HCT116 (cell line): Measurements from ENCODE around the gene PARVA. TPM values are rescaled to one million over a fixed set of nuclear protein-coding genes. Genes with fewer than 3 reads are reported as not detected.

Experiments
- ATAC-seq: fragments of 200-7000 bp; cut with Tn5 transposase; 2 replicates; pipeline ENCODE4 v1.9.1; 2020; ENCODE audit warnings: mild to moderate bottlenecking, moderate library complexity
- BruUV-seq: library from RNA; stranded (reverse); fragments of 400-500 nt; replicated peaks from 2 replicates; lab custom pipeline; 2021; lab: Mats Ljungman, UMichigan
- CTCF ChIA-PET: fragments of 300-600 bp; sonication (Branson Sonifier 250); formaldehyde crosslinking; loops from one replicate; lab custom pipeline; 2021; ENCODE audit warnings: antibody characterized with exemption; lab: Charles Lee
- POLR2A ChIA-PET: fragments of 300-600, 350-600 bp; sonication (Branson Sonifier 250); formaldehyde crosslinking; loops from one replicate; lab custom pipeline; 2021; ENCODE audit warnings: antibody characterized with exemption; lab: Charles Lee
- RAD21 ChIA-PET, 2 experiments: fragments of 300-600 bp; sonication (Branson Sonifier 250); formaldehyde crosslinking; loops; one replicate each; lab custom pipeline; 2023; ENCODE audit warnings: low total read pairs in 2 of 2; ENCODE audit not compliant: uncharacterized antibody in 2 of 2, unreplicated experiment in 2 of 2, low non-redundant PET in 1 of 2; lab: Charles Lee
- DNase-seq: peaks from one replicate; pipeline ENCODE4 v3.0.0-alpha.2; 2010; ENCODE audit warnings: low read depth, low spot score
- H2AFZ ChIP-seq: fragments of 200-600 bp; shearing (Covaris generic), sonication (generic); 2 replicates; pipeline ENCODE4 v1.6.1; 2017; ENCODE audit warnings: low read depth, mixed run types, mixed read lengths, antibody characterized with exemption, low read length; ENCODE audit not compliant: poor library complexity, severe bottlenecking
- H3K27ac ChIP-seq: 2 replicates; pipeline ENCODE4 v1.5.1; 2012; ENCODE audit warnings: low read depth, low read length
- H3K27me3 ChIP-seq: fragments of 200-600 bp; sonication (generic); 2 replicates; pipeline ENCODE4 v1.6.1; 2016; ENCODE audit warnings: mixed run types, low read length, mixed read lengths; ENCODE audit not compliant: insufficient read depth
- H3K36me3 ChIP-seq, 2 experiments: fragments of 200-500 bp in 1 of 2; fragments of 200-600 bp in 1 of 2; sonication (Bioruptor generic) in 1 of 2; sonication (generic) in 1 of 2; 2 replicates each; pipeline versions ENCODE4 v1.5.1 to v1.6.1; 2014 to 2016; ENCODE audit warnings: low read length in 2 of 2, inconsistent platforms in 1 of 2, mixed read lengths in 1 of 2, mixed run types in 1 of 2; ENCODE audit not compliant: insufficient read depth in 2 of 2, control insufficient read depth in 1 of 2
- H3K4me1 ChIP-seq, 2 experiments: fragments of 200-600 bp in 1 of 2; sonication (generic) in 1 of 2; 2 replicates each; pipeline versions ENCODE4 v1.5.1 to v1.6.1; 2012 to 2017; ENCODE audit warnings: low read length in 2 of 2, inconsistent platforms in 1 of 2, mild to moderate bottlenecking in 1 of 2, mixed read lengths in 1 of 2, mixed run types in 1 of 2, moderate library complexity in 1 of 2; ENCODE audit not compliant: insufficient read depth in 2 of 2, control insufficient read depth in 1 of 2
- H3K4me2 ChIP-seq: fragments of 200-600 bp; sonication (generic); 2 replicates; pipeline ENCODE4 v1.6.1; 2017; ENCODE audit warnings: mixed run types, low read length, mixed read lengths
- H3K4me3 ChIP-seq, 2 experiments: fragments of 200-600 bp in 1 of 2; sonication (generic) in 1 of 2; replicated peaks in 1 of 2; 2 replicates each; pipeline ENCODE4 v1.5.1; 2011 to 2016; ENCODE audit warnings: low read length in 2 of 2, control low read depth in 1 of 2, low read depth in 1 of 2, mild to moderate bottlenecking in 1 of 2, mixed read lengths in 1 of 2, mixed run types in 1 of 2
- H3K79me2 ChIP-seq: fragments of 200-600 bp; sonication (generic); 2 replicates; pipeline ENCODE4 v1.6.1; 2017; ENCODE audit warnings: mild to moderate bottlenecking, mixed run types, low read length, moderate library complexity, mixed read lengths; ENCODE audit not compliant: insufficient read depth
- H3K9ac ChIP-seq: fragments of 200-600 bp; sonication (generic); 2 replicates; pipeline ENCODE4 v1.6.1; 2016; ENCODE audit warnings: low read length, mixed read lengths
- H3K9me2 ChIP-seq: fragments of 200-600 bp; sonication (generic), shearing (Covaris generic); 2 replicates; pipeline ENCODE4 v1.6.1; 2017; ENCODE audit warnings: mixed run types, mild to moderate bottlenecking, moderate library complexity; ENCODE audit not compliant: insufficient read depth
- H3K9me3 ChIP-seq, 2 experiments: fragments of 200-500 bp in 1 of 2; fragments of 200-600 bp in 1 of 2; sonication (Bioruptor generic) in 1 of 2; sonication (generic) in 1 of 2; 2 replicates each; pipeline ENCODE4 v1.6.1; 2014 to 2017; ENCODE audit warnings: low read length in 2 of 2, mixed read lengths in 2 of 2, inconsistent platforms in 1 of 2, low read depth in 1 of 2, mild to moderate bottlenecking in 1 of 2, mixed run types in 1 of 2, moderate library complexity in 1 of 2; ENCODE audit not compliant: control insufficient read depth in 1 of 2, insufficient read depth in 1 of 2
- H4K20me1 ChIP-seq: fragments of 200-600 bp; sonication (generic), shearing (Covaris generic); 2 replicates; pipeline ENCODE4 v1.6.1; 2017; ENCODE audit warnings: mixed run types, mild to moderate bottlenecking, moderate library complexity; ENCODE audit not compliant: insufficient read depth
- CBX3 ChIP-seq: IDR thresholded peaks from 2 replicates; pipeline ENCODE4 v1.6.1; 2012; ENCODE audit warnings: low read depth
- EGR1 ChIP-seq: IDR thresholded peaks from 2 replicates; pipeline ENCODE4 v1.6.1; 2012; ENCODE audit warnings: low read depth
- EZH2phosphoT487 ChIP-seq: fragments of 200-600 bp; IDR thresholded peaks from 2 replicates; pipeline ENCODE4 v1.6.1; 2018; ENCODE audit warnings: antibody characterized with exemption, borderline replicate concordance
- JUND ChIP-seq: IDR thresholded peaks from 2 replicates; pipeline ENCODE4 v1.6.1; 2012
- SP1 ChIP-seq: IDR thresholded peaks from 2 replicates; pipeline ENCODE4 v1.6.1; 2012; ENCODE audit warnings: low read depth
- YY1 ChIP-seq: IDR thresholded peaks from 2 replicates; pipeline ENCODE4 v1.6.1; 2011; ENCODE audit warnings: low read length, low read depth, moderate library complexity, mild to moderate bottlenecking; ENCODE audit not compliant: insufficient replicate concordance; ENCODE audit errors: extremely low read depth
- intact Hi-C: fragments of 100-400 bp; cut with micrococcal nuclease; formaldehyde crosslinking; loops from 2 replicates; pipeline ENCODE4 v1.10.0; 2022
- total RNA-seq: library from RNA; stranded (reverse); gene quantifications from one replicate; pipeline ENCODE4 v1.2.1, GENCODE V29; 2021; ENCODE audit not compliant: unreplicated experiment
- TF ChIP-seq, protein P1 (sequence below): IDR thresholded peaks from 2 replicates; pipeline ENCODE4 v1.6.1; 2012

The PARVA gene
- total RNA-seq, 1 experiment from 2014 or later = 18.4 TPM

GRCh38 chr11:12439615-12440014, 62.2 kb downstream of the PARVA start:
- no peaks in the 10 kb centered on the region for H4K20me1 ChIP-seq
- TF ChIP-seq EGR1 (no peak), YY1 (no peak)
- POLR2A ChIA-PET = no interaction called here
- no TSS peak for BruUV-seq
- H3K9me3 ChIP-seq = no peaks in the 10 kb centered on the region
- no peak overlapping the region for H2AFZ ChIP-seq
- no peak overlapping the region for H3K9ac ChIP-seq
- H3K9me2 ChIP-seq = no peaks in the 10 kb centered on the region
- no peak for DNase-seq
- H3K27ac ChIP-seq = no peak overlapping the region
- no peak overlapping the region for H3K4me3 ChIP-seq
- ATAC-seq = no peak
- RAD21 ChIA-PET = no interaction called here
- H3K4me1 ChIP-seq = no peaks in the 10 kb centered on the region
- H3K36me3 ChIP-seq = no peaks in the 10 kb centered on the region
- intact Hi-C loops = no loop called here
- CTCF ChIA-PET = no interaction called here
- no peaks in the 10 kb centered on the region for H3K79me2 ChIP-seq
- H3K4me2 ChIP-seq = no peak overlapping the region
- H3K27me3 ChIP-seq = no peaks in the 10 kb centered on the region

GRCh38 chr11:12440565-12440964, 63.2 kb downstream of the PARVA start:
- no peak overlapping the region for H3K27ac ChIP-seq
- H4K20me1 ChIP-seq = no peaks in the 10 kb centered on the region
- no peaks in the 10 kb centered on the region for H3K27me3 ChIP-seq
- no peak overlapping the region for H3K4me2 ChIP-seq
- TF ChIP-seq EZH2phosphoT487 = no peak
- no peak for TF ChIP-seq CBX3
- no peak for TF ChIP-seq JUND
- TF ChIP-seq SP1 = no peak
- TF ChIP-seq, protein P1, sequence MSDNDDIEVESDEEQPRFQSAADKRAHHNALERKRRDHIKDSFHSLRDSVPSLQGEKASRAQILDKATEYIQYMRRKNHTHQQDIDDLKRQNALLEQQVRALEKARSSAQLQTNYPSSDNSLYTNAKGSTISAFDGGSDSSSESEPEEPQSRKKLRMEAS = no peak
- intact Hi-C loops = no loop called here
- H3K4me3 ChIP-seq = no peak overlapping the region
- H3K4me1 ChIP-seq = no peaks in the 10 kb centered on the region
- CTCF ChIA-PET = no interaction called here
- DNase-seq (no peak), ATAC-seq (no peak)
- no peaks in the 10 kb centered on the region for H3K36me3 ChIP-seq
- H3K9me2 ChIP-seq = no peaks in the 10 kb centered on the region
- no TSS peak for BruUV-seq
- POLR2A ChIA-PET = no interaction called here
- no peak overlapping the region for H2AFZ ChIP-seq
- H3K79me2 ChIP-seq = no peaks in the 10 kb centered on the region
- H3K9ac ChIP-seq = no peak overlapping the region
- RAD21 ChIA-PET = no interaction called here
- no peaks in the 10 kb centered on the region for H3K9me3 ChIP-seq
